Measurements from ENCODE around the gene PNISR.
"Not testable (repeated sequence)": the region's sequence is repeated elsewhere in the genome, so short reads cannot be mapped to it uniquely, and the experiment has no call there.

PNISR gene, protein sequence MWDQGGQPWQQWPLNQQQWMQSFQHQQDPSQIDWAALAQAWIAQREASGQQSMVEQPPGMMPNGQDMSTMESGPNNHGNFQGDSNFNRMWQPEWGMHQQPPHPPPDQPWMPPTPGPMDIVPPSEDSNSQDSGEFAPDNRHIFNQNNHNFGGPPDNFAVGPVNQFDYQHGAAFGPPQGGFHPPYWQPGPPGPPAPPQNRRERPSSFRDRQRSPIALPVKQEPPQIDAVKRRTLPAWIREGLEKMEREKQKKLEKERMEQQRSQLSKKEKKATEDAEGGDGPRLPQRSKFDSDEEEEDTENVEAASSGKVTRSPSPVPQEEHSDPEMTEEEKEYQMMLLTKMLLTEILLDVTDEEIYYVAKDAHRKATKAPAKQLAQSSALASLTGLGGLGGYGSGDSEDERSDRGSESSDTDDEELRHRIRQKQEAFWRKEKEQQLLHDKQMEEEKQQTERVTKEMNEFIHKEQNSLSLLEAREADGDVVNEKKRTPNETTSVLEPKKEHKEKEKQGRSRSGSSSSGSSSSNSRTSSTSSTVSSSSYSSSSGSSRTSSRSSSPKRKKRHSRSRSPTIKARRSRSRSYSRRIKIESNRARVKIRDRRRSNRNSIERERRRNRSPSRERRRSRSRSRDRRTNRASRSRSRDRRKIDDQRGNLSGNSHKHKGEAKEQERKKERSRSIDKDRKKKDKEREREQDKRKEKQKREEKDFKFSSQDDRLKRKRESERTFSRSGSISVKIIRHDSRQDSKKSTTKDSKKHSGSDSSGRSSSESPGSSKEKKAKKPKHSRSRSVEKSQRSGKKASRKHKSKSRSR

GRCh38 chr6:99424761-99425646 is at the start of gene PNISR:
Gene PNISR (minus strand): TSS chr6:99425308. CDS start chr6:99414659, 10,649 bp downstream.
- DNase-seq (ENCODE audit: extremely low read depth in 1 of 2, low read depth in 1 of 2): peak; percentile 67 to 69

- DNase-seq (ENCODE audit: extremely low read depth in 1 of 2, low read depth in 1 of 2): no peak
Measured at GRCh38 chr6:99473730-99474129, 48.6 kb upstream of the PNISR start.

DNA sequence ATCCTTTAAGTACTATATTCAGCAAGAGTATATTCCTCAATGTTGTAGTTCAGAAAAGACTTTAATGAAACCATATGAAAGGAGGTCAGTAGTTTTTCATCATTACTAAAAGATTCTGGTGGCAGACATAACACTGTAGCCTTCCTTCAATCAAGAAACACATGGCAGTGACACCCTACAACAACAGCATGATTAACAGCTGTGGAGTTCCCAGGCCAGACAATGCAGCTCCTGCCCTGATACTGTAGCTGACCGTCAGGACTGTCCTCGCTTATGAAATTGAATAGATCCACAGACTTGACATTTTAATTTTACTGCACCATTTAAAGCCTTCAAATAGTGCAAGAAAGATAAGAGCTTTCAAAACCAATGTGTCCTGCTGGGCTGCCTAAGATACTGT is 46.5 kb upstream of the PNISR start:
- DNase-seq (ENCODE audit: extremely low read depth in 1 of 2, low read depth in 1 of 2): no peak

DNA sequence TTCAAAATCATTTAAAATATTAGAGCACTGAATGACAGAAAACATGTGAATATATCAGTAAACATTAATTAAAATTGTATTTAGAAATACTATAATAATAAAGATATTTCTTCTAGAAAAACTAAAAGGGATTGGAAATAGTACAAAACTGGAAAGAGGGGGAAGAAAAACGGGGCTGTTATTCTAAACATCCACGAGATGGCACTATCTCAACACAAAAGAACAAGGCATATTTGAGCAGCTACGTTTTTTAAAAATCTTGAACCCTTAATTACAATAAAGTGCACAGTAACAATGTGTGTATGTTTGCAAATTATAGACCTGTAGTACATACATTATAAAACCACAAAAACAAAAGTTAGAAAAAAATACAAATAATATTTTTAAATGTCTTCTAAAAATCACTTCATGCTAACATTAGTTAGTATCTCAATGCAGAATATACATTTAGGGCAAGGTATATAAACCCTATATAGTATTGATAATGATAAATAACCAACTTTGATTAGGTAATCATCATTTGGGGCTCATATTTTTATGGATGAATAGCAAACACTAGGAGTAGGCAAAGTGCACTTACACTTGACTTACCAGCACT is 42.5 kb upstream of the PNISR start:
- DNase-seq (ENCODE audit: extremely low read depth in 1 of 2, low read depth in 1 of 2): no peak

DNA sequence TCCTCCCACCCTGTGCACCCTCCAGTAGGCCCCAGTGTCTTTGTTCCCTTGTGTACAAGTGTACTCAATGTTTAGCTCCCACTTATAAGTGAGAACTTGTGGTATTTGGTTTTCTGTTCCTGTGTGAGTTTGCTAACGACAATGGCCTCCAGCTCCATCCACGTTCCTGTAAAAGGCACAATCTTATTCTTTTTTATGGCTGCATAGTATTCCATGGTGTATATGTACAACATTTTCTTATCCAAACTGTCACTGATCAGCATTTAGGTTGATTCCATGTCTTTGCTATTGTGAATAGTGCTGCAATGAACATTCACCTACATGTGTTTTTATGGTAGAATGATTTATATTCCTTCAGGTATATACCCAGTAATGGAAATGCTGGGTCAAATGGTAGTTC is 34.0 kb upstream of the PNISR start:
- not testable (repeated sequence) for DNase-seq (ENCODE audit: extremely low read depth in 1 of 2, low read depth in 1 of 2)

DNA sequence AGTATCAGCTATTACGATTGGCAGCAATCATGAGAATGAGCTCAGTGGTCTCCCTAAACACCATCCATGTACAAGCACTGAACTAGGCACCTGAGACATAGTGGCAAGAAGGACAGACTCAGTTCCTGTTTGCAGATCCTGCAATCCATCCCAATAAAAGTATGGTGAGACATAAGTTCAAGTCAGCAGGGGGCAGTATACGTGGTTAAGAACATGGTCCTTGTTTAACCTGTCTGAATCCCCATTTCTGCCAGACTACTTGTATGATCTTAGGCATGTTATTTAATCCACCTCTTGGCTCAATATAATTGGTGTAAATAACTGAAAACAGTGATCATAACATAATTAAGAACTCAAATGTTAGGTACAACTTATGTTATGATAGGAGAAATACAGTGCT is 33.2 kb upstream of the PNISR start:
- DNase-seq (ENCODE audit: extremely low read depth in 1 of 2, low read depth in 1 of 2): no peak

GRCh38 chr6:99446076-99446475 is 21.0 kb upstream of the PNISR start:
- no peak for DNase-seq (ENCODE audit: extremely low read depth in 1 of 2, low read depth in 1 of 2)

DNA sequence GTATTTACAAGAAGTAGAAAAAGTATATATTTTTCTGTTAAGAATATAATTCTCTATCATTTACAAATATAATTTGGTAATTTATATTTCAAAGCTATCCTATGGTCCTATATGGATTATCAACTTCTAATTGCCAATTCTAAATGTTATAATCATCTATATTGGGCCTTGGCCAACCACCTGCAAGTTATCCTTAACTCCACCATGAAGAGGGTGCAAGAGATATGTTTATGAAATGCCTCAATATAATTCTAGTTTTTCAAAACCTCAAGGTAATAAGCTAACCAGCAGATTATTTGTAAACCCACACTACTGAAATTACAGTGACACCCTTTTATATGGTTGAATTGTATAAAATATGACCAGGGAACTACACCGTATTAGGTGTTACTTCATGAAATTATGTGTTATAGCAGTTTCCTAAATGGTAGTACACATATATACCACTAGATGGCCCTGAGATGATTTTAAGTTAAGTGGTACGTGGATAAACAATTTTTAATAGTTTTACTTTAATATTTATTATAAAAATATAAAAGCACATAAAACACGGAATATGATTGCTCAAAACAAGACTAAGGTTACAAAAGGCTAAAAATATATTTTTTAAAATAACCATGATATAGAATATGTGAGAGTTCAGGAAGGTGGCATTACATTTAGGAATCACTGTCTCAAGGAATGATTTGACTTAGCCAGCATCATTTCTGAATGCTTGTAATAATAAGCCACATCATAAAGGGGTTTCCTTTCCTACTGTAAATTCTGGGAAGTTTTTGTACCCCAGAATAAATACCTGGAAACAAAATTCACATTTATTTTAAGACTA is 9.8 kb upstream of the PNISR start:
- DNase-seq (ENCODE audit: extremely low read depth in 1 of 2, low read depth in 1 of 2): no peak

DNA sequence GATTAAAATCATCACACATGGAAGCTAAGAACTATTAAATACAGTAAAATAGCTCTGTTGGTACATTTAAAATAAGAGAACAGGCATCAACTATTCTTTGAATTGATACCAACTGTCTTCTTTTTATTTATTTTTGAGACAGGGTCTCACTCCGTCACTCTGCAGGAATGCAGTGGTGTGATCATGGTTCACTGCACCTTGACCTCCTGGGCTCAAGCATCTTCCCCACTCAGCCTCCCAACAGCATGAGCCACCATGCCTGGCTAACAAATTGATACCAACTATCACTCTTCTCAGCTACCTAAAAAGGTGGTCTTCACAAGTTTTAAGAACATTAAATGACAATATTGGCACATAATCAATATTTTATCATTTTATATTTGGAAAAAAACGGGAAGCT is 7.8 kb upstream of the PNISR start:
- DNase-seq (ENCODE audit: extremely low read depth in 1 of 2, low read depth in 1 of 2): no peak

DNA sequence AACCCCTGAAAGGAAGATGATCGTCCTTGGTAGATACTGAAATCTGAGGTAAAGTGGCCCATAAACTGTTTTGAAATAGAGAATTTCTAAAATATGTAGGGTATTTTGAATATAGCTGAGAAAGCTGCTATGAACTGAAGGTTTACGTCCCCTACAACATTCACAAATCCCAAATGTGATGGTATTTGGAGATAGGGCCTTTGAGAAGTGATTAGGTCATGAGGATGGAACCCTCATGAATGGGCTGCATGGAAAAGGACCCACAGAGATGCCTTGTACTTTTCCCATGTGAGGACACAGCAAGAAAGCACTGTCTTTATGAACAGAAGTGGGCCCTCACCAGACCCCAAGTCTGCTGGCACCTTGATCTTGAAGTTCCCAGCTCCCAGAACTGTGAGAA is 6.8 kb upstream of the PNISR start:
- no peak for DNase-seq (ENCODE audit: extremely low read depth in 1 of 2, low read depth in 1 of 2)

GRCh38 chr6:99427988-99428387 is 2.9 kb upstream of the PNISR start:
- no peak for DNase-seq (ENCODE audit: extremely low read depth in 1 of 2, low read depth in 1 of 2)

DNA sequence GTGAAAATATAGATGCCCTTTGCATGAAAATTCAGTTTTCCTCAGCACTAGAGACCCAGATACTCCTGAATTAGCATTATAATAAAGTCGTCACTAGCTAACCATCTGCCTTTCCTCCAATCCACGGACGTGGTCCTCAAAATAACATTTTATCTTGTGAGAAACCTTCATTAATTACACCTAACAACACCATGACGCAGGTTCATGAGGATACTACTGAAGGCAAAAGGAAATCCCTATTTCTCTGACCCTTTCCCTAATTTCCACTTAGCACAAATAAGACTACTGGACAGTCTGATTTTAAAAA is 1.3 kb upstream of the PNISR start:
- no peak for DNase-seq (ENCODE audit: extremely low read depth in 1 of 2, low read depth in 1 of 2)

- DNase-seq (ENCODE audit: extremely low read depth in 1 of 2, low read depth in 1 of 2): peak in 1 of 2 donors; percentile 27
Measured at GRCh38 chr6:99425647-99426450, 741 bp upstream of the PNISR start.

- no peak for DNase-seq (ENCODE audit: extremely low read depth in 1 of 2, low read depth in 1 of 2)
Measured at GRCh38 chr6:99424022-99424421, 1.1 kb downstream of the PNISR start.

DNA sequence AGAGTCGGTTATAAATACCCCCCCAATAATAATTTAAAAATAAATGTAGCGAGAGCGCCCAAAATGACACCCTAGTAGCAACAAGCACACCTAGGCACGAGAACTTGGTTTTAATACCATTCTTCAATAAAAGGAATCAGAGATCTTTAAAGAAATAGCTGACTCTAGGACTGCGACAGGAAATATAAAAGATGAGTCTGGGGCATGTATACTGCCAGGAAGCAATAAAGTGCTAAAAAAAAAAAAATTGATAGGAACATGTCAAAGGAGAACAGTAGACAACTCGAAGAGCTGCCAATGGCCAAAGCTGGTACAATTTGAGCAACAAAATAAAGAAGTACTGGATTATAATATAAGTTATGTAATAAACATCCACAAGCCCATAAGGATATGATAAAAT is 2.2 kb downstream of the PNISR start:
- DNase-seq (ENCODE audit: extremely low read depth in 1 of 2, low read depth in 1 of 2): no peak

DNA sequence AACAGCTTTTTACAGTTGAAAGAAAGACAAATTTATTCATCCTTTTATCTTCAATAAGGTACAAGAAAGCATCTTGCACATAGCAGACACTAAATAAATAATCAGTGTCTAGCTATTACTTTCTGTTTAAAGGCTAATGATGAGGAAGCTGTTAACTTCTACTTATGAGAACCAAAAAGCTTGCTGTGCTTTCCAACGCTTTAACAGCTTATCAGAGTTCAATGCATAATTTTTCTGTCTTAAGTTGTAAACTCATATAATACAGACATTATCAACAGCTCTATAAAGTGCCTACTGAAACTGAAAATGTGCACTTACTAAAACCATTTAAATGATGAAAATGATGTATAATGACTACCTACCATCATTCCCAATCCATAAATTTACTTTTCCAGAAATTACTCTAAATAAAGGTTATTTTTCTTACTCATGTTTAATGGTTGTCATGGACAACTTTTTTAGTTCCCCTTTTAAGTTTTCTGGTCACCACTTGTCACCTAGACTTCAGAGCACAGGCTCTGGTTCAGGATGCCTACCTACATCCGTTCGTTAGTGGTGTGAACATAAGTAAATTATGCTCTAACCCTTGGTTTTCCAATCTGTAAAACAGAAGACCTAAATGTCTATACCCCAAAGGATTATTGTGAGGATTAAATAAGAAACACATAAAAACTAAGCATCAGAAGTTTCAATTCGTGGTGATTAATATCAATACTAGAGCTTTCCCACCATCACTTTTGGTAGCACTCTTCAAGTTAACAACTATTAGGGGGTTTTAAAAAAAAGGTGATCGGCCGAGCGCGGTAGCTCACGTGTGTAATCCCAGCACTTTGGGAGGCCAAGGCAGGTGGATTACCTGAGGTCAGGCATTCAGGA is 8.0 kb downstream of the PNISR start:
- DNase-seq (ENCODE audit: extremely low read depth in 1 of 2, low read depth in 1 of 2): no peak

DNA sequence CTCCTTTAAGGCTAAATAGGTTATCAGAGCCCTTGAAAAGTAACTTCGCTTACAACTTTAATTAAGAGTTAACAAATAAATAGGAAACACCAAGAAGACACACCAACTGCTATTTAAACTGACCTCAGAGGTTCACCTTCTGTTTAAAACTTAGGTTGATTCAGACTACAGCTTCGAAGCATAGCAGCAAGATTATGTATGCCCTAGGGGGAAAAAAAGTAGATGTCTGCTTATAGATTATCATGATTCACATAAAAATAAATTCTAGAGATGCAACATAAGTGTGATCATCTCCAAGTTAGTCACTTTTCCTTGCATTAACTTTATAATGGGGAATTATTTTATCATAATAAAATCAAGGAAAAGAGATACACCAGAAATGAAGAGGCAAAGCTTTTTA is 8.9 kb downstream of the PNISR start:
- no peak for DNase-seq (ENCODE audit: extremely low read depth in 1 of 2, low read depth in 1 of 2)

GRCh38 chr6:99415446-99415845 is 9.7 kb downstream of the PNISR start:
- DNase-seq (ENCODE audit: extremely low read depth in 1 of 2, low read depth in 1 of 2): no peak

All from activated CD8-positive, alpha-beta memory T cell treated with anti-CD3 and anti-CD28 coated beads for 1 hour (primary cell).